Suprapubic skin (tissue), 3 donors: ENCODE results near the gene KCNE3.

ENCODE experiments used
- EP300 ChIP-seq: sonication (generic); formaldehyde crosslinking; IDR thresholded peaks from one replicate; pipeline ENCODE4 v1.6.1; 2017; ENCODE audit warnings: antibody characterized with exemption
- POLR2A ChIP-seq, 2 donors: fragments of 450-650 bp; IDR thresholded peaks; one replicate each; pipeline ENCODE4 v1.6.1; 2017; ENCODE audit warnings: antibody characterized with exemption in 2 of 2, mild to moderate bottlenecking in 2 of 2, moderate library complexity in 2 of 2
- TF ChIP-seq, protein P1 (sequence below), 2 donors: fragments of 200-600 bp in 1 of 2; fragments of 450-650 bp in 1 of 2; sonication (generic) in 1 of 2; IDR thresholded peaks; one replicate each; pipeline ENCODE4 v1.5.1; 2016 to 2019; ENCODE audit warnings: antibody characterized with exemption in 2 of 2, mild to moderate bottlenecking in 1 of 2, moderate library complexity in 1 of 2

DNA sequence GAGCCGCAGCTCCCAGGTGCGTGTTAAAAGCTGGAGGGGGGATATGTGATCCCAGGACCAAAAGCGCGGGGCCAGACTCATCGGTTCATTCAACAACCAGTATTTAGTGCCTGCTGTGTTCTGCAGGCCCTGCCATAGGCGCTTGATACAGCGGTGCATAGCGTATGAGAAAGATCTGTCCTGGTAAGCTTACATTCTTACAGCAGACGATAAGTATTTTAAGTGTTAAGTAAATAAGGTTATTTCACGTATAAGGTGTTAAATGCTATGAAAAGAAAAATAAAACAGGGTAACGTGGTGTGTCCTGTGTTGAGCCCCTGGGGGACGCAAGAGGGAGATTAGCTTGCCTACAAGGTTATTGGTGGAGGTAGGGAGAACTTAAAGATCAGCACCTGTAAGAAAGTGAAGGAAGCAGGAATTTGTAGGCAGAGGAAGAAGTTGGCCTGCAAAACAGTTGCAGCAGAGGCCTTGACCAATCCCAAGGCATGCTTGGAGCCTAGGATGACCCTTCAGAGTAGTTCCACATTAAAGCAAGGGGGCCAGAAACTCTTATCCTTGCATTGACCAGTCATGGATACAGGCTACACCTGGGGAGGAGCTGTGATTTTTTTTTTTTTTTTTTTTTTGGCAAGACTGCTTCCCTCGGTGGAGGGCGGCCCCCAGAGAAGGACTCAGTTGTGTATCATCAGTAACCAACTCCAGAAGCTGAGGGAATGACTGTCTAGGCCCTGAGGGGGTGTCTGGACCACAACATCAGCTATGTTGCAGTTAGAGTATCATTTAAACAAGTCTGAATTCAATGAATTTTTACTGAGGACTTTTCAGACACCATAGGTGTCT is 26.7 kb upstream of the KCNE3 start:
- TF ChIP-seq, protein P1, sequence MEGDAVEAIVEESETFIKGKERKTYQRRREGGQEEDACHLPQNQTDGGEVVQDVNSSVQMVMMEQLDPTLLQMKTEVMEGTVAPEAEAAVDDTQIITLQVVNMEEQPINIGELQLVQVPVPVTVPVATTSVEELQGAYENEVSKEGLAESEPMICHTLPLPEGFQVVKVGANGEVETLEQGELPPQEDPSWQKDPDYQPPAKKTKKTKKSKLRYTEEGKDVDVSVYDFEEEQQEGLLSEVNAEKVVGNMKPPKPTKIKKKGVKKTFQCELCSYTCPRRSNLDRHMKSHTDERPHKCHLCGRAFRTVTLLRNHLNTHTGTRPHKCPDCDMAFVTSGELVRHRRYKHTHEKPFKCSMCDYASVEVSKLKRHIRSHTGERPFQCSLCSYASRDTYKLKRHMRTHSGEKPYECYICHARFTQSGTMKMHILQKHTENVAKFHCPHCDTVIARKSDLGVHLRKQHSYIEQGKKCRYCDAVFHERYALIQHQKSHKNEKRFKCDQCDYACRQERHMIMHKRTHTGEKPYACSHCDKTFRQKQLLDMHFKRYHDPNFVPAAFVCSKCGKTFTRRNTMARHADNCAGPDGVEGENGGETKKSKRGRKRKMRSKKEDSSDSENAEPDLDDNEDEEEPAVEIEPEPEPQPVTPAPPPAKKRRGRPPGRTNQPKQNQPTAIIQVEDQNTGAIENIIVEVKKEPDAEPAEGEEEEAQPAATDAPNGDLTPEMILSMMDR (IDR thresholded peaks at IDR 0.05) = no peak
- TF ChIP-seq POLR2A (IDR thresholded peaks at IDR 0.05) = no peak
- no peak for TF ChIP-seq EP300
